Activated CD8-positive, alpha-beta memory T cell treated with anti-CD3 and anti-CD28 coated beads, Interleukin-2, amount 50 U/mL, for 48 hours (primary cell): ENCODE data around the gene SOD3.

Source experiments
- DNase-seq: peaks from one replicate; pipeline ENCODE4 v3.0.0-alpha.2; 2020

The SOD3 gene

GRCh38 chr4:24845902-24846301 lies 50.5 kb downstream of the SOD3 start:
- no peak for DNase-seq

GRCh38 chr4:24846716-24847115 lies 51.3 kb downstream of the SOD3 start:
- no peak for DNase-seq

DNA sequence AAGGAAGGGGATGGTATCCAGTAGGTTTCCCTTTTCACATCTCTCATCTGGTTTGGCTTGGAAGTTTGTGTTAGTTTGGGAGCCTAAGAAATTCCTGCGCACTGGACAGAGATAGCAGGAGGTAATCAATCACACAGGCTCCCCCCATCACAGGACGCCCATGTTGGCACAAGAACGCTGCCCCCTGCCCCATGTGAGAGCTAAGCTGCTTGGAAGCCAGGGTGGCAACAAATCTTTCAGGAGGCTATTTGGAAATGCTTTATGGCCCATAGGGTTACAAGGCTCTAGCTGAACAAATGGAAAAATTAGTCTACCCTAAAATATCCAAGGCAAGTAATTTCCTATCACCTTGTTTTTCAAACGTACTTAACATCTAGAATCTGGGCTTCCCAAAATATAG lies 54.0 kb downstream of the SOD3 start:
- DNase-seq: no peak

GRCh38 chr4:24849756-24850155 lies 54.4 kb downstream of the SOD3 start:
- DNase-seq: no peak
